NB4 (cell line): ENCODE measurements around the gene ROBO4.

Source experiments
- DNase-seq: peaks from one replicate; pipeline ENCODE4 v3.0.0; 2010; ENCODE audit warnings: low read depth
- H3K4me3 ChIP-seq: one replicate; pipeline ENCODE4 v1.5.1; 2011; ENCODE audit warnings: mild to moderate bottlenecking, low read depth, low read length, moderate library complexity
- MYC ChIP-seq: IDR thresholded peaks from 2 replicates; pipeline ENCODE4 v1.6.1; 2011; ENCODE audit warnings: low read depth, low read length
- POLR2A ChIP-seq: IDR thresholded peaks from 2 replicates; pipeline ENCODE4 v1.6.1; 2011; ENCODE audit warnings: mild to moderate bottlenecking; ENCODE audit not compliant: insufficient read length; ENCODE audit errors: extremely low read depth
- TF ChIP-seq, protein P1 (sequence below): IDR thresholded peaks from one replicate; pipeline ENCODE4 v1.5.1; 2012; ENCODE audit warnings: low read depth, low read length
- TF ChIP-seq, protein P2 (sequence below): IDR thresholded peaks from 2 replicates; pipeline ENCODE4 v1.6.1; 2011; ENCODE audit warnings: low read depth, low read length

ROBO4 gene

DNA sequence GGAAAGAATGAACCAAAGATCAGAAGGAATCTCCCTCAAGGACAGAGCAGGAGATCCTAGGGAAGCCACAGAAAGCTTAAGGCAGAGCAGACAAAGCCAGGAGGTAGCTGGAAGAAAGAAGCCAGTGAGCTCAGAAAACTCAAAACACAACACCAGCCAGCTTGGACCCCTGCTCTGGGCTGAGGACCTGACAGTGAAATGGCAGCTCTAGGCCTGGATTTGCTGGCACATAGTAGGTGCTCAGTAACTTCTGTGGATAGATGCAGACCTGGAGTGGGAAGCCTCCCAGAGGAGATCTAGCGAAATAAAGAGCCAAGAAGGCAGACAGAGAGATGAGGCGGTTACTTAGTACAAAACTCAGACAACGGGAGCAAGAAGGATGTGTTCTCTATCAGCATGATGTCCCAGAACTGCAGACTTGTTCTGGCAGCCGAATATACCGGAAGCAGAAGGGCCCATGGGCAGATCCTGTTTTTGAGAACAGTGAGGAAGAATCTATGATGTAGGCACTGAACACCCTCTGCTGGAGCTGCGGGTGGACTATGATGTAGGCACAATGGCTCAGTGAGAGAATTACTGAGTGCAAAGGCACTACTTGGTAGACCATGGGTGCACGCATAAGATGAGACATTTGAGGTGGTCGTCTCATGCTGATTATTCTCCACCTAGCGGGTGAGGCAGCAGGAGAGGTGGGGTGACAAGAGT lies 4.8 kb downstream of the ROBO4 start:
- DNase-seq: no peak
- no peak overlapping the region for H3K4me3 ChIP-seq
- TF ChIP-seq, protein P1, sequence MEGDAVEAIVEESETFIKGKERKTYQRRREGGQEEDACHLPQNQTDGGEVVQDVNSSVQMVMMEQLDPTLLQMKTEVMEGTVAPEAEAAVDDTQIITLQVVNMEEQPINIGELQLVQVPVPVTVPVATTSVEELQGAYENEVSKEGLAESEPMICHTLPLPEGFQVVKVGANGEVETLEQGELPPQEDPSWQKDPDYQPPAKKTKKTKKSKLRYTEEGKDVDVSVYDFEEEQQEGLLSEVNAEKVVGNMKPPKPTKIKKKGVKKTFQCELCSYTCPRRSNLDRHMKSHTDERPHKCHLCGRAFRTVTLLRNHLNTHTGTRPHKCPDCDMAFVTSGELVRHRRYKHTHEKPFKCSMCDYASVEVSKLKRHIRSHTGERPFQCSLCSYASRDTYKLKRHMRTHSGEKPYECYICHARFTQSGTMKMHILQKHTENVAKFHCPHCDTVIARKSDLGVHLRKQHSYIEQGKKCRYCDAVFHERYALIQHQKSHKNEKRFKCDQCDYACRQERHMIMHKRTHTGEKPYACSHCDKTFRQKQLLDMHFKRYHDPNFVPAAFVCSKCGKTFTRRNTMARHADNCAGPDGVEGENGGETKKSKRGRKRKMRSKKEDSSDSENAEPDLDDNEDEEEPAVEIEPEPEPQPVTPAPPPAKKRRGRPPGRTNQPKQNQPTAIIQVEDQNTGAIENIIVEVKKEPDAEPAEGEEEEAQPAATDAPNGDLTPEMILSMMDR: no peak
- TF ChIP-seq, protein P2, sequence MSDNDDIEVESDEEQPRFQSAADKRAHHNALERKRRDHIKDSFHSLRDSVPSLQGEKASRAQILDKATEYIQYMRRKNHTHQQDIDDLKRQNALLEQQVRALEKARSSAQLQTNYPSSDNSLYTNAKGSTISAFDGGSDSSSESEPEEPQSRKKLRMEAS: no peak
- TF ChIP-seq POLR2A (no peak), MYC (no peak)

DNA sequence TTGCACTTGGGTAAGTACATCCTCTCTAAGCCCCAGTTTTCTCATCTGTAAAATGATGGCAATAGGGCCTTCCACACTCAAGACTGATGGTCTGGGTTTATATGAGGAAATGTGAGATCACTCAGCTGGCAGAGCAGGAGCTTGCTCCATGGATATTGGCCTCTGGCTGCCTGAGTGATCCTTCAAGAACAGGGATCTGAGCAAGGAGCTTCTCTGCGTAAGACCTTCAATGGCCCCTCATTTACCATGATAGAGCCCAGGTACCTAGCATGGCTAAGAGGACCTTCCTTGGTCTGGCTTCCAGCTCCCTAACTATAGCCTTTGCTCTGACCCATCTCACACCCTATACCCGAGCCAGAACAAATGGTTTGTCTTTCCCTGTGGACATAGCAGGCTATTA lies 5.5 kb downstream of the ROBO4 start:
- no peak for DNase-seq
- no peak for TF ChIP-seq POLR2A
- TF ChIP-seq, protein P2: no peak
- no peak for TF ChIP-seq MYC
- TF ChIP-seq, protein P1: no peak
- no peak overlapping the region for H3K4me3 ChIP-seq

DNA sequence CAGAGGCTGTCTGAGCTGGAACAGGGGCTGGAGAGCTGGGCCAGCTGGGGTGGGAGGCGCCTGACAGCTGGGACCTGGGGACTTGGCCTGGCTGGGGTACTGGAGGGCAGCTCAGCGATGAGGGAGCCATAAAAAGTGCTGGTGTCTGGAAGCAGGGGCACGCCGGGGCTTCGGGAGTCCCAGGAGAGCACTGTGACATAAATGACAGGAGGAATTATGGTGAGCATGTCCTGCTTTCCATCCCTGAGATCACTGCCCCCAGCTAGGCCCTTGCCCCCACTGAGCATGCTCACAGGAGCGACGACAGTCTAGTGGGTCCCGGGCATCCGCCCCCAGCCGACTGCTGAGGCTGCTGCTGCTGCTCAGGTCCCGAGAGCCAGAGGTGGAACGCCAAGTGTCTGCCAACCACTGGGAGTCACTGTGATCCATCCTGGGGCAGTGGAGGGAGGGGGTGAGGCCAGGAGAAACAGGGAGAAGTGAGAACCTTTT lies 6.2 kb downstream of the ROBO4 start:
- DNase-seq: no peak
- H3K4me3 ChIP-seq: no peak overlapping the region
- no peak for TF ChIP-seq MYC
- TF ChIP-seq, protein P2: no peak
- TF ChIP-seq POLR2A: no peak
- TF ChIP-seq, protein P1: no peak

DNA sequence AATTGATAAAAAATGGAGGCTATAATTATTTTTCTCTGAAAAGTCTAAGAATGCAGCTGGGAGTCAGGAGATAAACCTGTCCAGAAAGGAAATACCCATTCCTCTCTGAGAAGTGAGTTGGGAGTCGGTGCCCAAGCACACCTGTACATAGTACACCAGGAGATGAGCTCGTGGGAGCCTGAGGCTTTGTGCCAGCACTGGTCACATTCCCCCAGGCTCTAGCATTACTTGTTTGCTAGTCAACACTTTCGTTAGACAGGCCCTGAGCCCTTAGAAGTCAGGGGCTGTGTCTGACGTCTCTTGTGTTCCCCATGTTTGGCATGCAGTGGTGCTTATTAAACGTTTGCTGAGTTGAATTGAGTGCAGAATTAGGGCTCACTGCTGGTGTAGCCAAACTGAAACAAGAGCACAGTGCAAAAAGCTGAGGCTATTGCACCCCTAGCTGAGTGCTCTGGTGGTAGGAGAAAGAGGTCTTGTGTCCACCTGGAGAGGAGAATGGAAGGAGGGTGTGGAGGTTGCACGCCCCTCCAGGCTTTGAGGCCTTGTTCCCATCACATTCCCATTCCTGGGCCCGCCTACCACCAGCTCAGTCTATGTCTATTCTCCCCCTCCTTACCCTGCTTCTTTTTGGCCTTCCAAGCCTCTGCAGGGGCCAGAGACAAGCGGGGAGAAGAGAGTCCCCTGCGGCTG lies 6.8 kb downstream of the ROBO4 start:
- no peak for TF ChIP-seq MYC
- TF ChIP-seq, protein P1: no peak
- no peak for TF ChIP-seq POLR2A
- no peak for DNase-seq
- no peak overlapping the region for H3K4me3 ChIP-seq

DNA sequence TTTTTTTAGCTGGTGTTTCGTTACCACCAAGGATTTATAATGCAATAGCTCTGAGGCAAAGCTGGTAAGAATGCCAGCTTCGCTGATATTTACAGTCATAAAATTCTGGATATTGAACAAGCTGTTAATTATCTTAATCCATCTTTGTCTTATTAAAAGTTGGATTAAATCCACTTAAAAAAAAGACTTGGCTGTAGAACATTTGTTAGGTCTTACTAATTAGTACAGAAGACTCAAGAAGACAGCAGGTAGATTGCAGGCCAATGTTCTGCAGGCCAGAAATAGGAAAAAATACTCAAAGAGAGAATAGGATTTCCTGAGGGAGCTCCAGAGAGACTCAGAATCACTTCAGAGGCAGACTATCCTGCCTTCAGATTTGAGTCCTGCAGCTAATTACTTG lies 7.5 kb downstream of the ROBO4 start:
- no peak for DNase-seq
- H3K4me3 ChIP-seq: no peak overlapping the region
- TF ChIP-seq, protein P1: no peak
- TF ChIP-seq MYC (no peak), POLR2A (no peak)
- TF ChIP-seq, protein P2: no peak
